NT2/D1 (cell line): ENCODE data around the gene DNAH8.

Experiments used
- SUZ12 ChIP-seq: IDR thresholded peaks from 2 replicates; pipeline ENCODE4 v1.6.1; 2011; ENCODE audit not compliant: insufficient read length, insufficient read depth; ENCODE audit errors: extremely low read depth
- YY1 ChIP-seq: IDR thresholded peaks from 2 replicates; pipeline ENCODE4 v1.6.1; 2011; ENCODE audit not compliant: insufficient read length, insufficient read depth
- ZNF274 ChIP-seq: IDR thresholded peaks from 2 replicates; pipeline ENCODE4 v1.6.1; 2011; ENCODE audit warnings: mild to moderate bottlenecking, low read depth, low read length

GRCh38 chr6:39003072-39003471 lies 288.0 kb downstream of the DNAH8 start:
- no peak for TF ChIP-seq ZNF274
- no peak for TF ChIP-seq YY1
- no peak for TF ChIP-seq SUZ12
